H9 (cell line): ENCODE results near the gene FOXO6. TPM values are rescaled to one million over a fixed set of nuclear protein-coding genes. Genes with fewer than 3 reads are reported as not detected.

Experiments used
- DNase-seq: peaks from one replicate; pipeline ENCODE4 v3.0.0-alpha.2; 2017
- H2AFZ ChIP-seq: one replicate; pipeline ENCODE4 v1.6.1; 2013; ENCODE audit warnings: mild to moderate bottlenecking, low read length, control low read depth, moderate library complexity
- H2AK5ac ChIP-seq: 2 replicates; pipeline ENCODE4 v1.6.1; 2013; ENCODE audit warnings: low read length, control low read depth, mixed read lengths; ENCODE audit not compliant: insufficient read length
- H2BK120ac ChIP-seq: one replicate; pipeline ENCODE4 v1.6.1; 2013; ENCODE audit warnings: low read depth, mild to moderate bottlenecking, low read length, control low read depth, inconsistent platforms; ENCODE audit not compliant: poor library complexity, severe bottlenecking
- H2BK12ac ChIP-seq: 2 replicates; pipeline ENCODE4 v1.6.1; 2013; ENCODE audit warnings: low read length, control low read depth, mixed read lengths, low read depth; ENCODE audit not compliant: insufficient read length
- H2BK15ac ChIP-seq: 2 replicates; pipeline ENCODE4 v1.6.1; 2013; ENCODE audit warnings: low read depth, low read length, control low read depth
- H2BK20ac ChIP-seq: one replicate; pipeline ENCODE4 v1.6.1; 2013; ENCODE audit warnings: low read depth, mild to moderate bottlenecking, low read length, control low read depth, inconsistent platforms; ENCODE audit not compliant: poor library complexity, severe bottlenecking
- H2BK5ac ChIP-seq: 2 replicates; pipeline ENCODE4 v1.6.1; 2013; ENCODE audit warnings: low read length, control low read depth, mixed read lengths; ENCODE audit not compliant: insufficient read length
- H3K14ac ChIP-seq: 2 replicates; pipeline ENCODE4 v1.6.1; 2013; ENCODE audit warnings: low read length, control low read depth; ENCODE audit not compliant: insufficient read depth
- H3K18ac ChIP-seq: 2 replicates; pipeline ENCODE4 v1.6.1; 2013; ENCODE audit warnings: low read depth, mild to moderate bottlenecking, mixed read lengths, low read length, control low read depth; ENCODE audit not compliant: insufficient read length
- H3K23ac ChIP-seq: 2 replicates; pipeline ENCODE4 v1.6.1; 2013; ENCODE audit warnings: low read length, control low read depth, mixed read lengths, low read depth; ENCODE audit not compliant: insufficient read length
- H3K23me2 ChIP-seq: 2 replicates; pipeline ENCODE4 v1.6.1; 2013; ENCODE audit warnings: low read depth, mild to moderate bottlenecking, mixed read lengths, low read length, control low read depth; ENCODE audit not compliant: insufficient read length, poor library complexity, severe bottlenecking
- H3K27ac ChIP-seq: 2 replicates; pipeline ENCODE4 v1.5.1; 2013; ENCODE audit warnings: low read length, control low read depth, mixed read lengths, low read depth; ENCODE audit not compliant: insufficient read length
- H3K27me3 ChIP-seq: 2 replicates; pipeline ENCODE4 v1.6.1; 2013; ENCODE audit warnings: low read length, control low read depth, inconsistent platforms; ENCODE audit not compliant: insufficient read depth
- H3K4ac ChIP-seq: 2 replicates; pipeline ENCODE4 v1.6.1; 2013; ENCODE audit warnings: low read depth, mild to moderate bottlenecking, control low read depth, inconsistent platforms, low read length, moderate library complexity
- H3K4me1 ChIP-seq: 2 replicates; pipeline ENCODE4 v1.6.1; 2013; ENCODE audit warnings: low read length, control low read depth, inconsistent platforms; ENCODE audit not compliant: insufficient read depth
- H3K4me2 ChIP-seq: 2 replicates; pipeline ENCODE4 v1.6.1; 2013; ENCODE audit warnings: low read length, control low read depth, mixed read lengths; ENCODE audit not compliant: insufficient read length, insufficient read depth
- H3K56ac ChIP-seq: 2 replicates; pipeline ENCODE4 v1.6.1; 2013; ENCODE audit warnings: low read depth, mild to moderate bottlenecking, mixed read lengths, low read length, control low read depth; ENCODE audit not compliant: insufficient read length
- H3K79me1 ChIP-seq: 2 replicates; pipeline ENCODE4 v1.6.1; 2013; ENCODE audit warnings: low read depth, mild to moderate bottlenecking, moderate library complexity, low read length, control low read depth, inconsistent platforms; ENCODE audit not compliant: insufficient read depth, poor library complexity, severe bottlenecking
- H3K79me2 ChIP-seq: 2 replicates; pipeline ENCODE4 v1.6.1; 2013; ENCODE audit warnings: low read length, control low read depth, inconsistent platforms; ENCODE audit not compliant: insufficient read depth
- H3K9ac ChIP-seq: 2 replicates; pipeline ENCODE4 v1.6.1; 2013; ENCODE audit warnings: low read length, control low read depth, mixed read lengths; ENCODE audit not compliant: insufficient read length; ENCODE audit errors: extremely low read depth
- H3K9me3 ChIP-seq: one replicate; pipeline ENCODE4 v1.6.1; 2013; ENCODE audit warnings: low read depth, low read length, inconsistent platforms; ENCODE audit not compliant: control insufficient read depth
- H3T11ph ChIP-seq: one replicate; pipeline ENCODE4 v1.6.1; 2013; ENCODE audit warnings: mild to moderate bottlenecking, low read length, control low read depth, inconsistent platforms
- H4K20me1 ChIP-seq: one replicate; pipeline ENCODE4 v1.6.1; 2013; ENCODE audit not compliant: control insufficient read depth, insufficient read length, insufficient read depth
- H4K5ac ChIP-seq: 2 replicates; pipeline ENCODE4 v1.6.1; 2013; ENCODE audit warnings: low read depth, mild to moderate bottlenecking, mixed read lengths, low read length, control low read depth; ENCODE audit not compliant: insufficient read length
- H4K8ac ChIP-seq: replicated peaks from 2 replicates; pipeline ENCODE4 v1.6.1; 2013; ENCODE audit warnings: low read length, control low read depth, mixed read lengths, low read depth; ENCODE audit not compliant: insufficient read length
- H4K91ac ChIP-seq: 2 replicates; pipeline ENCODE4 v1.6.1; 2013; ENCODE audit warnings: low read depth, mild to moderate bottlenecking, moderate library complexity, mixed read lengths, low read length, control low read depth; ENCODE audit not compliant: insufficient read length
- H3K27ac Mint-ChIP-seq, 3 experiments: 2 replicates in 2 of 3; 3 replicates in 1 of 3; pipeline ENCODE4 v1.8.0; 2020 to 2021; ENCODE audit warnings: mixed read lengths in 3 of 3, mild to moderate bottlenecking in 1 of 3, moderate library complexity in 1 of 3
- H3K27me3 Mint-ChIP-seq: 2 replicates; pipeline ENCODE4 v1.8.0; 2021; ENCODE audit warnings: low read depth, mild to moderate bottlenecking, moderate library complexity, mixed read lengths
- H3K36me3 Mint-ChIP-seq, 3 experiments: 2 replicates in 2 of 3; 3 replicates in 1 of 3; pipeline ENCODE4 v1.8.0; 2020 to 2021; ENCODE audit warnings: low read depth in 3 of 3, mixed read lengths in 3 of 3; ENCODE audit not compliant: insufficient read depth in 1 of 3
- H3K4me1 Mint-ChIP-seq, 2 experiments: 2 replicates each; pipeline ENCODE4 v1.8.0; 2020; ENCODE audit warnings: mixed read lengths in 2 of 2
- H3K4me3 Mint-ChIP-seq, 2 experiments: 2 replicates in 1 of 2; 3 replicates in 1 of 2; pipeline ENCODE4 v1.8.0; 2020 to 2021; ENCODE audit warnings: mild to moderate bottlenecking in 2 of 2, mixed read lengths in 2 of 2, moderate library complexity in 1 of 2
- H3K9me3 Mint-ChIP-seq, 2 experiments: 2 replicates in 1 of 2; 3 replicates in 1 of 2; pipeline ENCODE4 v1.8.0; 2020; ENCODE audit warnings: mild to moderate bottlenecking in 2 of 2, mixed read lengths in 2 of 2, moderate library complexity in 1 of 2
- CTCF ChIP-seq: fragments of 200-600 bp; sonication (generic); conservative IDR thresholded peaks from 3 replicates; pipeline ENCODE4 v1.8.0; 2021; ENCODE audit warnings: antibody characterized with exemption, mild to moderate bottlenecking
- WGBS: extraction: QIAGEN DNeasy Blood & Tissue Kit; methylation state at CpG from one replicate; pipeline ENCODE4 v1.1.7; 2013; ENCODE audit warnings: missing lambda C conversion rate, low lambda C conversion rate, mixed read lengths; ENCODE audit not compliant: insufficient read length; ENCODE audit errors: extremely low coverage; 5-methylcytosine and 5-hydroxymethylcytosine counted together
- total RNA-seq: library from RNA; stranded (reverse); gene quantifications from 2 replicates; pipeline ENCODE4 v1.2.1, GENCODE V29; 2021

The FOXO6 gene
- total RNA-seq, 1 experiment from 2014 or later, result 0.83 TPM

- H3K9me3 ChIP-seq, result no peaks in the 10 kb centered on the region
- H3K27ac ChIP-seq, result no peak overlapping the region
- no peak overlapping the region for H3K18ac ChIP-seq
- H4K91ac ChIP-seq, result no peak overlapping the region
- H3K4me3 Mint-ChIP-seq, result peak overlapping the region; percentile 56 to 78
- DNase-seq, result no peak
- H2AK5ac ChIP-seq, result no peak overlapping the region
- peaks cover 15% of the 10 kb centered on the region for H3K27me3 ChIP-seq
- H3K79me2 ChIP-seq, result no peaks in the 10 kb centered on the region
- H3K14ac ChIP-seq, result no peak overlapping the region
- H4K8ac ChIP-seq, result no peak overlapping the region
- TF ChIP-seq CTCF, result no peak
- H4K20me1 ChIP-seq, result no peaks in the 10 kb centered on the region
- H3K23ac ChIP-seq, result no peak overlapping the region
- no peak overlapping the region for H3K27ac Mint-ChIP-seq
- peaks cover 71% of the 10 kb centered on the region for H3K27me3 Mint-ChIP-seq
- H3K4ac ChIP-seq, result no peak overlapping the region
- H2BK5ac ChIP-seq, result no peak overlapping the region
- no peak overlapping the region for H2BK12ac ChIP-seq
- WGBS, result no CpG with 5 or more reads among the region's 5 CpGs
- no peaks in the 10 kb centered on the region; a peak in 1 of 7 replicates for H3K36me3 Mint-ChIP-seq
- H3K56ac ChIP-seq, result no peak overlapping the region
- H2BK120ac ChIP-seq, result no peak overlapping the region
- peak overlapping the region; percentile 54 for H3K4me2 ChIP-seq
- H3K4me1 Mint-ChIP-seq, result peaks cover 44 to 70% of the 10 kb centered on the region in 2 experiments
- no peak overlapping the region for H2BK20ac ChIP-seq
- H3K23me2 ChIP-seq, result peaks cover 3% of the 10 kb centered on the region
- H3K9me3 Mint-ChIP-seq, result no peaks in the 10 kb centered on the region
- H3K4me1 ChIP-seq, result peaks cover 18% of the 10 kb centered on the region
- H4K5ac ChIP-seq, result no peak overlapping the region
- no peak overlapping the region for H2BK15ac ChIP-seq
- no peak overlapping the region for H2AFZ ChIP-seq
- H3T11ph ChIP-seq, result no peak overlapping the region
- no peak overlapping the region for H3K9ac ChIP-seq
- H3K79me1 ChIP-seq, result no peaks in the 10 kb centered on the region
Observed at GRCh38 chr1:41367288-41367642, 6.0 kb downstream of the FOXO6 start.
